VCaP (cell line): ENCODE data around the gene LRCH4.

ENCODE experiments used
- H3K27ac ChIP-seq: fragments of 450-650 bp; 2 replicates; pipeline ENCODE4 v1.5.1; 2017
- TF ChIP-seq, protein P1 (sequence below): fragments of 450-650 bp; conservative IDR thresholded peaks from 2 replicates; pipeline ENCODE4 v1.5.1; 2017; ENCODE audit warnings: mild to moderate bottlenecking, moderate library complexity

Gene LRCH4

DNA sequence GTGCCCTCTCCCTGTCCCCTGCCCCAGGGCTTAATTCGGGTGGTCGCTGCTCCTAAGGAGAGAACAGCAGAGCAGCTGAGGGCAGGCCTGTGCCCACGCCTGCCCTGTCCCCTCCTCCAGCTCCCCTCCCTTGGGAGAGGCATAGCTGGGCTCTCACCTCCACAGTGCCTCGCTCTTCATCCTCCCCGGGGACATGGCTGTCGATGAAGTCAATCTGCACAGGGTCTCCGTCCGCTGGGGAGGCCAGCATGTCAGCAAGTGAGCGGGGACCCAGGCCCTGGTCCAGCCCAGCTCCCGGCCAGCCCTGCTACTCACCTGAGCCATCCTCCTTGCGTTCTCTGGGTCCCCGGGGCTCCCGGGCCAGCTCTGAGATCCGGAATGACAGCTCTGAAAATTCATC is 8.4 kb downstream of the LRCH4 start:
- no peak overlapping the region for H3K27ac ChIP-seq

DNA sequence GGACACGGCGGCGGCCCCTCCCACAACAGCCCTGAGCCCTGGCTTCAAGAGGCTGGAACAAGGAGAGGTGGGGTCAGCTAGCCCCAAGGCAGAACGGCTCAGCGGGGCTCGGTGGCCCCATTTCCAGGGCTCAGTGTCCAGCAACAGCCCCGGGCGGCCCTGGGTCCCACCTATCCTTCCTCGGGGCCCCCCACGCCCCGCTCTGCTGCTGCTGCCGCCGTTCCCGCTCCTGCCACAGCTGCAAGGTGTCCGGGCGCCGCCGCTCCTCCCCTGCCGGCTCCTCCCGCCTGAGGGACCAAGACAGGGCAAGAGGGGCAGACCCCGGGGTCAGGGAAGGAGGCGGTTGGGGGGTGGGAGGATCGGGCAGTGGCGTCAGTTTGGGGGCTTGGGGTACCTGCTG is 8.8 kb downstream of the LRCH4 start:
- H3K27ac ChIP-seq, result no peak overlapping the region
- TF ChIP-seq, protein P1, sequence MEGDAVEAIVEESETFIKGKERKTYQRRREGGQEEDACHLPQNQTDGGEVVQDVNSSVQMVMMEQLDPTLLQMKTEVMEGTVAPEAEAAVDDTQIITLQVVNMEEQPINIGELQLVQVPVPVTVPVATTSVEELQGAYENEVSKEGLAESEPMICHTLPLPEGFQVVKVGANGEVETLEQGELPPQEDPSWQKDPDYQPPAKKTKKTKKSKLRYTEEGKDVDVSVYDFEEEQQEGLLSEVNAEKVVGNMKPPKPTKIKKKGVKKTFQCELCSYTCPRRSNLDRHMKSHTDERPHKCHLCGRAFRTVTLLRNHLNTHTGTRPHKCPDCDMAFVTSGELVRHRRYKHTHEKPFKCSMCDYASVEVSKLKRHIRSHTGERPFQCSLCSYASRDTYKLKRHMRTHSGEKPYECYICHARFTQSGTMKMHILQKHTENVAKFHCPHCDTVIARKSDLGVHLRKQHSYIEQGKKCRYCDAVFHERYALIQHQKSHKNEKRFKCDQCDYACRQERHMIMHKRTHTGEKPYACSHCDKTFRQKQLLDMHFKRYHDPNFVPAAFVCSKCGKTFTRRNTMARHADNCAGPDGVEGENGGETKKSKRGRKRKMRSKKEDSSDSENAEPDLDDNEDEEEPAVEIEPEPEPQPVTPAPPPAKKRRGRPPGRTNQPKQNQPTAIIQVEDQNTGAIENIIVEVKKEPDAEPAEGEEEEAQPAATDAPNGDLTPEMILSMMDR, result no peak

More for the DNA sequence above, 8.4 kb downstream of the LRCH4 start:
- TF ChIP-seq, protein P1, result no peak

DNA sequence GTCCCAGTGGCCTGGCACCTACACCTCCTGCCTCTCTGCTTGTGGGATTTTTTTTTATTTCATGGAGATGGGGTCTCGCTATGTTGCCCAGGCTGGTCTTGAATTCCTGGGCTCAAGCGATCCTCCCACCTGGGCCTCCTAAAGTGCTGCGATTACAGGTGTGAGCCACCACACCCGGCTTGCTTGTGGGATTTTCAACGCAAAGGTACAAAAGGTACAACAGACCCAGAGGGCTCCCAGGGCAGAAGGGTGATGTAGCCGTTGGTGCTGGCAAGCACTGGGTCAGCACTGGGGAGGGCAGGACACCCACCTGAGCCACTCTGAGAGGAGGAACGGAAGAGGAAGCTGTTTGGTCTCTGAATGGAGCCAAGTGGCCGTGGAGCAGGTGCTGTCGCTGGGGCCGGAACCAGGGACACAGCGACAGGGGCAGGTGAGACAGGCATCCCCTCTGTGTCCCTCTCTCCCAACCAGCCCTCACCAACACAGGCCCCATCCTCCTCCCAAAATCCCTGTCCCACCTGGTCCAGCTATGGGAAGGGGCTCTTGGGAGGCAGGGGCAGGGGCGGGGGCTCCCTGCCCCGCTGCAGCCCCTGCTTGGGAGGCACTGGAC is 9.4 kb downstream of the LRCH4 start:
- TF ChIP-seq, protein P1, result no peak
- H3K27ac ChIP-seq, result no peak overlapping the region

DNA sequence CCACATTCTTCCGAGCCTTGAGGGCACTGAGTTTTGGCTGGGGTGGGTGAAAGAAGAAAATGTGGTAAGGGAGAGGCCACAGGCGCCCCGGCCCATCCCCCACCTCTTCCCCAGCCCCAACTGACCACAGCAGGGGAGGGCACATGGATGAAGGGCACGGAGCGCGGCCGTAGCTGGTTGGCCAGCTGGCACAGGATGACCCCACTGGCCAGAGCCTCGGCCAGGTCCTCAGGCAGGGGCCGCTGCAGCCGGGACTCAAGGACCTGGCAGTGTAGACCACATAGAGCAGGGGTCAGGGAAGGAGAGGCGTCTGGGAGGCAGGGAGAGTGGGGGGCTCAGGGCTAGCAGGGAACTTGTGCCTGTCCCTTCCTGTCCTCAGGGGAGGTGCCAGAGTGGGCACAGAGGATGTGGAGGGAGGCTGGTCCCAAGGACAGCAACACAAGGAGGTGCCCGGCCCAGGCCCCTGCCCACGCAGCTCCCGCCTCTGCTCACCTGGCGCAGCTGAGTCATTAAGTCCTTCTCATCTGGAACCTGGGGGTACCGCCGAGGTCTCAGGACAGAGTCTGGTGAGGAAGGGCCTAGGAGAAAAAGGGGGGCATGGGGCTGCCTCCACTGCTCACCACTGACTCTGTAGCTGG is 10.1 kb downstream of the LRCH4 start:
- H3K27ac ChIP-seq, result no peak overlapping the region
- TF ChIP-seq, protein P1, result no peak

DNA sequence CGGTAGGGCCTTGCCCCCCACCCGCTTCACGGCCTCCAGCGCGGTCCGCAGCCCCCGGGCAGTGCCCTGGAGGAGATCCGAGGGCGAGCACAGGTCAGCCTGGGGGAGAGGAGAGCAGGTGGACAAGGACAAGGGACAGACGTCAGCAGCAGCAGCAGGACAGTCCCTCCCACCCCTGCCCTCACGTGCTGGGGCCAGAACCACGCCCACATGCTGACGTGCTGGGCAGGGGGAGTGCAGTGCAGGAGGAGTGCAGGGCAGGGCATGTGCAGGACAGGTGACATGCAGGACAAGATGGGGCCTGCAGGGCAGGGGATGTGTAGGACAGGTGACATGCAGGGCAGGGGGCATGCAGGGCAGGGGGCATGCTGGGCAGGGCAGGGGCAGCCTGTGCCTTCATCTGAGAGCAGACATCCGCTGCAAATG is 10.7 kb downstream of the LRCH4 start:
- H3K27ac ChIP-seq, result no peak overlapping the region
- TF ChIP-seq, protein P1, result no peak

DNA sequence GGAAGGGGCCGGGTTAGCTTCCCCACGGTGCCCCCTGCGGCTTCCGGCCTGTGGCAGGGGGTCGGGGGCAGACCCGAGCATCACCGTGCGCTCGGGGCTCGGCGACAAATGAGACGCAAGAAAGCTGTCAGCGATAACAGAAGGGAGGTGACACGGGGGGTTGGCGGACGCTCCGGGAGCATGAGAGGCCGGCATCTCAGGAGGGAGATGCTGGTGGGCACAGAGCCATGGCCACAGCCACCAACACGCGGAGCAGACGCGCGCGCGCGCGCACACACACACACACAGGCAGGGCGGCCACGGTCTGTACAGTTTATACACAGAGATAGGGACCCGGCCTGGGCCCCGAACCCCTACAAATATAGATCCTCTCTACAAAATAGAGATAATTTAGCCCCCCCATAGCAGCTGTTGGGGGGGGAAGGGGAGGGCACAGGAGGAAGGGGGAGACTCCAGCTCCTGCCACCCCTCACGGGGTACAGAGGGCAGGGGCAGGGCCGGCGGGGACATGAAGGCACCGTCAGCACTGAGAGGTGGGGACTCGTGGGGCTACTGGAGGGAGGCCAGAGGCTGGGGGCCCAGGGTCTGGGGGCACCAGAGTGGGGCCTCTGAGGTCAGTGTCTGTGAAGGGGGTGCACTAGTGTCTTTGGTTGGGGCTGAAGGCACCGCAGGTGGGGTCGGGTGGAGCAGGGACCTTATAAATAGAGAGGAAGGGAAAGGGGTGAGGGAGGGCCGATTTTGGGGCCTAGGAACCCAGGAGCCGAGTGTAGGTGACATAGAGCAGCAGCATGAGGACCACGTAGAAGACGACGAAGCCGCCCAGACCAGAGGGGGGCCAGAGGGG is 11.3 kb downstream of the LRCH4 start:
- no peak overlapping the region for H3K27ac ChIP-seq
- TF ChIP-seq, protein P1, result no peak

DNA sequence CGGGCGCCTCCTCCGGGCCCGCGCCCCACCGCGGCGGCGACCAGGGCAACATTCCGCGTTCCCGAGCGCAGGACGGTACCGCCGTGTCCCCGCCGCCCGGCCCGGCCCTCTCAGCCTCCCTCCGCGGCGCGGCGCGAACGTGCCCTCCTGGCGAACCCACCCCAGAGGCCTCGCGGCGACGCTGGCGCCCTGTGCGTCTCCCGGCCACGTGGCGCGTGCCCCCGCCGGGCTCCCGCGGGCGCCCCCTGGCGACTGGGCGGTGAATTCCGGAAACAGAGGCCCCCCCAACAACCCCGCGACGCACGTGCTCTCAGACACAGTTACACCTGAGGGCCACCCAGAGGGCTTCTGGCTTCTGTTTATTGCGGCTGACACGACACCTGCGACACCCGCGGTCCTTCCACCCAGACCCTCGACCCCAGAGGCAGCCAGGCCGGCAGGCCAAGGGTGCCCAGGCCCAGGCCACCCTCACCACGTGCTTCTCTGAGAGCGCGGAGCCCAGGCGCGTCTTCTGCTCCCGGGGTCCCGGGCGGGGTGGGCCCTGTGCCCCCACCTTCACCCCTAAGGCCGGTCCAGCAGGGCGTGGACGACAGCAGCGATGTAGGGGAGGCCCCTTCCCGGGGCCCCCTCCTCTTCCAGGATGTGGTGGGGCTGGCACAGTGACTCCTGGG is 12.1 kb downstream of the LRCH4 start, which contains the start of gene SAP25:
TSS of gene SAP25 (minus strand) at position 210 of the 671 bp plus-strand sequence. CDS start at position 52, 158 bp downstream.
- TF ChIP-seq, protein P1, result peak; percentile 13; the same call in 1 of the 2 replicates
- H3K27ac ChIP-seq, result no peak within 1 kb of the TSS
